GM23338 (cell line): ENCODE data around the gene RNF4. TPM values are rescaled to one million over a fixed set of nuclear protein-coding genes. Genes with fewer than 3 reads are reported as not detected.
A peak's percentile ranks its signal among the peaks of the same experiment; 100 is the strongest.

Source experiments
- ATAC-seq: fragments of 200-7000 bp; cut with Tn5 transposase; 3 replicates; pipeline ENCODE4 v1.9.1; 2020
- DNase-seq: peaks from one replicate; pipeline ENCODE4 v3.0.0-alpha.2; 2015; ENCODE audit warnings: low spot score
- H2AFZ ChIP-seq: fragments of 200-600 bp; sonication (generic); 2 replicates; pipeline ENCODE4 v1.8.0; 2016; ENCODE audit warnings: antibody characterized with exemption, mild to moderate bottlenecking, moderate library complexity
- H3F3A ChIP-seq: fragments of 200-600 bp; sonication (generic); replicated peaks from 2 replicates; pipeline ENCODE4 v1.8.0; 2017; ENCODE audit warnings: antibody characterized with exemption, mixed run types, low read depth
- H3K27ac ChIP-seq: fragments of 200-600 bp; sonication (generic); 2 replicates; pipeline ENCODE4 v1.6.1; 2016; ENCODE audit warnings: low read depth
- H3K27me3 ChIP-seq: fragments of 200-600 bp; sonication (generic); 2 replicates; pipeline ENCODE4 v1.8.0; 2016; ENCODE audit warnings: mild to moderate bottlenecking, mixed run types, moderate library complexity; ENCODE audit not compliant: insufficient read depth
- H3K36me3 ChIP-seq: fragments of 200-600 bp; sonication (generic); 2 replicates; pipeline ENCODE4 v1.8.0; 2016; ENCODE audit warnings: mild to moderate bottlenecking; ENCODE audit not compliant: insufficient read depth
- H3K4me1 ChIP-seq: fragments of 200-600 bp; sonication (generic); 2 replicates; pipeline ENCODE4 v1.8.0; 2016; ENCODE audit warnings: mild to moderate bottlenecking, moderate library complexity; ENCODE audit not compliant: insufficient read depth
- H3K4me2 ChIP-seq: fragments of 200-600 bp; sonication (generic); 2 replicates; pipeline ENCODE4 v1.7.1; 2017; ENCODE audit warnings: mixed run types
- H3K4me3 ChIP-seq: fragments of 200-600 bp; sonication (generic); 2 replicates; pipeline ENCODE4 v1.6.1; 2016; ENCODE audit warnings: mixed run types
- H3K79me2 ChIP-seq: fragments of 200-600 bp; sonication (generic); replicated peaks from 2 replicates; pipeline ENCODE4 v1.8.0; 2017; ENCODE audit warnings: mild to moderate bottlenecking; ENCODE audit not compliant: insufficient read depth
- H3K9me2 ChIP-seq: fragments of 200-600 bp; sonication (generic); 2 replicates; pipeline ENCODE4 v1.8.0; 2017; ENCODE audit not compliant: insufficient read depth
- H4K20me1 ChIP-seq: fragments of 200-600 bp; sonication (generic); replicated peaks from 2 replicates; pipeline ENCODE4 v1.8.0; 2017; ENCODE audit warnings: mild to moderate bottlenecking; ENCODE audit not compliant: insufficient read depth
- H3K27ac Mint-ChIP-seq: 2 replicates; pipeline ENCODE4 v1.8.0; 2020; ENCODE audit warnings: inconsistent platforms, mild to moderate bottlenecking, moderate library complexity, mixed read lengths
- H3K27me3 Mint-ChIP-seq: 3 replicates; pipeline ENCODE4 v1.8.0; 2022; ENCODE audit warnings: low read depth, mild to moderate bottlenecking, moderate library complexity, mixed read lengths, inconsistent platforms; ENCODE audit not compliant: insufficient read depth, poor library complexity
- H3K36me3 Mint-ChIP-seq: 3 replicates; pipeline ENCODE4 v1.8.0; 2021; ENCODE audit warnings: low read depth, mild to moderate bottlenecking, inconsistent platforms, moderate library complexity, mixed read lengths
- H3K4me1 Mint-ChIP-seq: 3 replicates; pipeline ENCODE4 v1.8.0; 2020; ENCODE audit warnings: mild to moderate bottlenecking, inconsistent platforms, mixed read lengths
- H3K4me3 Mint-ChIP-seq: 3 replicates; pipeline ENCODE4 v1.8.0; 2021; ENCODE audit warnings: moderate library complexity, mild to moderate bottlenecking, inconsistent platforms, mixed read lengths
- H3K9me3 Mint-ChIP-seq: 3 replicates; pipeline ENCODE4 v1.8.0; 2020; ENCODE audit warnings: moderate library complexity, mild to moderate bottlenecking, inconsistent platforms, mixed read lengths
- CREB1 ChIP-seq: fragments of 250-450 bp; sonication (Bioruptor Pico); IDR thresholded peaks from 2 replicates; pipeline ENCODE4 v1.5.0; 2020; ENCODE audit warnings: low read depth, mild to moderate bottlenecking, moderate library complexity
- CTCF ChIP-seq, 2 experiments: fragments of 200-600 bp in 1 of 2; sonication (generic) in 1 of 2; conservative IDR thresholded peaks; 2 replicates each; pipeline versions ENCODE4 v1.5.1 to v1.6.1; 2016 to 2017; ENCODE audit warnings: antibody characterized with exemption in 2 of 2, low read depth in 2 of 2, mild to moderate bottlenecking in 2 of 2, moderate library complexity in 1 of 2
- ETS1 ChIP-seq: IDR thresholded peaks from 2 replicates; pipeline ENCODE4 v1.6.1; 2016; ENCODE audit warnings: antibody characterized with exemption
- EZH2 ChIP-seq: fragments of 200-600 bp; sonication (generic); IDR thresholded peaks from one replicate; pipeline ENCODE4 v1.8.0; 2017; ENCODE audit warnings: antibody characterized with exemption, mild to moderate bottlenecking, low read depth; ENCODE audit not compliant: unreplicated experiment
- EZH2phosphoT487 ChIP-seq: fragments of 200-600 bp; sonication (generic); IDR thresholded peaks from one replicate; pipeline ENCODE4 v1.8.1; 2018; ENCODE audit warnings: antibody characterized with exemption; ENCODE audit not compliant: unreplicated experiment
- JUNB ChIP-seq: IDR thresholded peaks from one replicate; pipeline ENCODE4 v1.6.1; 2016; ENCODE audit warnings: antibody characterized with exemption; ENCODE audit not compliant: unreplicated experiment
- NANOG ChIP-seq: IDR thresholded peaks from 2 replicates; pipeline ENCODE4 v1.6.1; 2016; ENCODE audit warnings: antibody characterized with exemption, borderline replicate concordance
- POLR2AphosphoS5 ChIP-seq: IDR thresholded peaks from 2 replicates; pipeline ENCODE4 v1.6.1; 2016; ENCODE audit warnings: antibody characterized with exemption, low read depth
- STAT1 ChIP-seq: IDR thresholded peaks from one replicate; pipeline ENCODE4 v1.6.1; 2016; ENCODE audit warnings: antibody characterized with exemption; ENCODE audit not compliant: unreplicated experiment
- ZNF114 ChIP-seq: fragments of 250-450 bp; sonication (Bioruptor Pico); IDR thresholded peaks from 2 replicates; pipeline ENCODE4 v1.5.0; 2020; ENCODE audit warnings: mild to moderate bottlenecking, moderate library complexity
- ZNF331 ChIP-seq: fragments of 250-450 bp; sonication (Bioruptor Pico); IDR thresholded peaks from 2 replicates; pipeline ENCODE4 v1.5.0; 2020; ENCODE audit warnings: low read depth, mild to moderate bottlenecking, moderate library complexity
- polyA plus RNA-seq: library from polyadenylated mRNA; unstranded; fragments of >200 nt; fragmentation: Nextera tagmentation; extraction: Ambion mirVana; gene quantifications from 2 replicates; pipeline ENCODE4 v1.2.1, GENCODE V29; 2016
- total RNA-seq: library from RNA; depleted of rRNA; stranded (reverse); fragments of >200 nt; shearing (Covaris generic); gene quantifications from 2 replicates; pipeline ENCODE4 v1.2.3, GENCODE V29; 2014
- TF ChIP-seq, protein P1 (sequence below): fragments of 250-450 bp; sonication (Bioruptor Pico); IDR thresholded peaks from 2 replicates; pipeline ENCODE4 v1.5.0; 2020; ENCODE audit warnings: mild to moderate bottlenecking, moderate library complexity

The RNF4 gene
- total and polyA plus RNA-seq, 2 experiments from 2014 or later: 47.7 to 77.2 TPM

- TF ChIP-seq CTCF (conservative IDR thresholded peaks at IDR 0.05; ENCODE audit: low read depth in 2 of 2) (no peak), JUNB (no peak), POLR2AphosphoS5 (no peak), STAT1 (no peak), ETS1 (no peak), EZH2phosphoT487 (no peak), ZNF331 (CRISPR knock-in tag) (no peak)
Measured at GRCh38 chr4:2515830-2516550, 47.1 kb downstream of the RNF4 start (continued).

- Histone ChIP-seq H3K36me3 (peaks cover 11% of the 10 kb centered on the region; the same call in 1 of the 2 replicates), H3K27me3 (no peaks in the 10 kb centered on the region), H3K4me2 (no peak overlapping the region), H3K4me3 (no peak overlapping the region), H3K9me2 (no peaks in the 10 kb centered on the region), H3K79me2 (no peaks in the 10 kb centered on the region), H3K4me1 (no peaks in the 10 kb centered on the region), H3K27ac (no peak overlapping the region), H4K20me1 (peaks cover 2% of the 10 kb centered on the region), H2AFZ (no peak overlapping the region), H3F3A (0 out of 2 replicates have a peak, but pooled peaks cover 7% of the 10 kb centered on the region)
- Mint-ChIP-seq H3K4me1 (no peaks in the 10 kb centered on the region), H3K4me3 (no peak overlapping the region), H3K27me3 (peaks cover 8% of the 10 kb centered on the region), H3K9me3 (no peaks in the 10 kb centered on the region), H3K27ac (no peak overlapping the region), H3K36me3 (peaks cover 47% of the 10 kb centered on the region)
- peak; percentile 7 for DNase-seq
- peak; percentile 42 for ATAC-seq
- TF ChIP-seq STAT1 (no peak), EZH2 (no peak), POLR2AphosphoS5 (no peak), JUNB (no peak), ETS1 (no peak), CREB1 (no peak), ZNF114 (no peak), EZH2phosphoT487 (no peak), NANOG (no peak), ZNF331 (CRISPR knock-in tag) (no peak)
- TF ChIP-seq, protein P1, sequence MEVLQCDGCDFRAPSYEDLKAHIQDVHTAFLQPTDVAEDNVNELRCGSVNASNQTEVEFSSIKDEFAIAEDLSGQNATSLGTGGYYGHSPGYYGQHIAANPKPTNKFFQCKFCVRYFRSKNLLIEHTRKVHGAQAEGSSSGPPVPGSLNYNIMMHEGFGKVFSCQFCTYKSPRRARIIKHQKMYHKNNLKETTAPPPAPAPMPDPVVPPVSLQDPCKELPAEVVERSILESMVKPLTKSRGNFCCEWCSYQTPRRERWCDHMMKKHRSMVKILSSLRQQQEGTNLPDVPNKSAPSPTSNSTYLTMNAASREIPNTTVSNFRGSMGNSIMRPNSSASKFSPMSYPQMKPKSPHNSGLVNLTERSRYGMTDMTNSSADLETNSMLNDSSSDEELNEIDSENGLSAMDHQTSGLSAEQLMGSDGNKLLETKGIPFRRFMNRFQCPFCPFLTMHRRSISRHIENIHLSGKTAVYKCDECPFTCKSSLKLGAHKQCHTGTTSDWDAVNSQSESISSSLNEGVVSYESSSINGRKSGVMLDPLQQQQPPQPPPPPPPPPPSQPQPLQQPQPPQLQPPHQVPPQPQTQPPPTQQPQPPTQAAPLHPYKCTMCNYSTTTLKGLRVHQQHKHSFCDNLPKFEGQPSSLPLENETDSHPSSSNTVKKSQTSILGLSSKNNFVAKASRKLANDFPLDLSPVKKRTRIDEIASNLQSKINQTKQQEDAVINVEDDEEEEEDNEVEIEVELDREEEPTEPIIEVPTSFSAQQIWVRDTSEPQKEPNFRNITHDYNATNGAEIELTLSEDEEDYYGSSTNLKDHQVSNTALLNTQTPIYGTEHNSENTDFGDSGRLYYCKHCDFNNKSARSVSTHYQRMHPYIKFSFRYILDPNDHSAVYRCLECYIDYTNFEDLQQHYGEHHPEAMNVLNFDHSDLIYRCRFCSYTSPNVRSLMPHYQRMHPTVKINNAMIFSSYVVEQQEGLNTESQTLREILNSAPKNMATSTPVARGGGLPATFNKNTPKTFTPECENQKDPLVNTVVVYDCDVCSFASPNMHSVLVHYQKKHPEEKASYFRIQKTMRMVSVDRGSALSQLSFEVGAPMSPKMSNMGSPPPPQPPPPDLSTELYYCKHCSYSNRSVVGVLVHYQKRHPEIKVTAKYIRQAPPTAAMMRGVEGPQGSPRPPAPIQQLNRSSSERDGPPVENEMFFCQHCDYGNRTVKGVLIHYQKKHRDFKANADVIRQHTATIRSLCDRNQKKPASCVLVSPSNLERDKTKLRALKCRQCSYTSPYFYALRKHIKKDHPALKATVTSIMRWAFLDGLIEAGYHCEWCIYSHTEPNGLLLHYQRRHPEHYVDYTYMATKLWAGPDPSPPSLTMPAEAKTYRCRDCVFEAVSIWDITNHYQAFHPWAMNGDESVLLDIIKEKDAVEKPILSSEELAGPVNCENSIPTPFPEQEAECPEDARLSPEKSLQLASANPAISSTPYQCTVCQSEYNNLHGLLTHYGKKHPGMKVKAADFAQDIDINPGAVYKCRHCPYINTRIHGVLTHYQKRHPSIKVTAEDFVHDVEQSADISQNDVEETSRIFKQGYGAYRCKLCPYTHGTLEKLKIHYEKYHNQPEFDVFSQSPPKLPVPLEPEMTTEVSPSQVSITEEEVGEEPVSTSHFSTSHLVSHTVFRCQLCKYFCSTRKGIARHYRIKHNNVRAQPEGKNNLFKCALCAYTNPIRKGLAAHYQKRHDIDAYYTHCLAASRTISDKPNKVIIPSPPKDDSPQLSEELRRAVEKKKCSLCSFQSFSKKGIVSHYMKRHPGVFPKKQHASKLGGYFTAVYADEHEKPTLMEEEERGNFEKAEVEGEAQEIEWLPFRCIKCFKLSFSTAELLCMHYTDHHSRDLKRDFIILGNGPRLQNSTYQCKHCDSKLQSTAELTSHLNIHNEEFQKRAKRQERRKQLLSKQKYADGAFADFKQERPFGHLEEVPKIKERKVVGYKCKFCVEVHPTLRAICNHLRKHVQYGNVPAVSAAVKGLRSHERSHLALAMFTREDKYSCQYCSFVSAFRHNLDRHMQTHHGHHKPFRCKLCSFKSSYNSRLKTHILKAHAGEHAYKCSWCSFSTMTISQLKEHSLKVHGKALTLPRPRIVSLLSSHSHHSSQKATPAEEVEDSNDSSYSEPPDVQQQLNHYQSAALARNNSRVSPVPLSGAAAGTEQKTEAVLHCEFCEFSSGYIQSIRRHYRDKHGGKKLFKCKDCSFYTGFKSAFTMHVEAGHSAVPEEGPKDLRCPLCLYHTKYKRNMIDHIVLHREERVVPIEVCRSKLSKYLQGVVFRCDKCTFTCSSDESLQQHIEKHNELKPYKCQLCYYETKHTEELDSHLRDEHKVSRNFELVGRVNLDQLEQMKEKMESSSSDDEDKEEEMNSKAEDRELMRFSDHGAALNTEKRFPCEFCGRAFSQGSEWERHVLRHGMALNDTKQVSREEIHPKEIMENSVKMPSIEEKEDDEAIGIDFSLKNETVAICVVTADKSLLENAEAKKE (CRISPR knock-in tag): no peak
Measured at GRCh38 chr4:2516635-2517034, 47.7 kb downstream of the RNF4 start.
